Lower lobe of right lung (tissue), 2 donors: ENCODE measurements around the gene WASF2. TPM values are rescaled to one million over a fixed set of nuclear protein-coding genes. Genes with fewer than 3 reads are reported as not detected.
A peak's percentile ranks its signal among the peaks of the same experiment; 100 is the strongest.

Experiments used
- ATAC-seq, 2 donors: fragments of 200-7000 bp; cut with Tn5 transposase; one replicate each; pipeline ENCODE4 v1.9.1; 2020 to 2022; ENCODE audit warnings: mild to moderate bottlenecking in 2 of 2, moderate library complexity in 2 of 2
- DNase-seq: peaks from one replicate; pipeline ENCODE4 v3.0.0-alpha.2; 2020
- H3K27ac ChIP-seq: fragments of 200-600 bp; one replicate; pipeline ENCODE4 v1.8.0; 2022
- H3K27me3 ChIP-seq: fragments of 200-600 bp; one replicate; pipeline ENCODE4 v1.8.0; 2022; ENCODE audit warnings: low read depth
- H3K36me3 ChIP-seq: fragments of 200-600 bp; one replicate; pipeline ENCODE4 v1.8.0; 2022; ENCODE audit warnings: mild to moderate bottlenecking
- H3K4me1 ChIP-seq: fragments of 200-600 bp; one replicate; pipeline ENCODE4 v1.8.0; 2022
- H3K4me3 ChIP-seq: fragments of 200-600 bp; one replicate; pipeline ENCODE4 v1.8.0; 2022; ENCODE audit warnings: mild to moderate bottlenecking
- H3K9me3 ChIP-seq: fragments of 200-600 bp; one replicate; pipeline ENCODE4 v1.8.0; 2022
- intact Hi-C: fragments of 100-400 bp; cut with DNase I; formaldehyde crosslinking; loops from one replicate; pipeline ENCODE4 v1.11.0; 2022
- total RNA-seq: library from RNA; stranded (reverse); fragmentation: NEBNext Ultra II Directional; extraction: Animal tissue kit (Norgen Biotek cat#: 25700); gene quantifications from one replicate; pipeline ENCODE4 v1.2.1, GENCODE V29; 2021
- TF ChIP-seq, protein P1 (sequence below): fragments of 200-600 bp; IDR thresholded peaks from one replicate; pipeline ENCODE4 v1.8.0; 2022; ENCODE audit warnings: antibody characterized with exemption, mild to moderate bottlenecking
- donor health status: DM: no; HTN: yes; CAD: no; lungs with severe emphysema.

Gene WASF2
- total RNA-seq, 1 donor from 2014 or later = 159 TPM

DNA sequence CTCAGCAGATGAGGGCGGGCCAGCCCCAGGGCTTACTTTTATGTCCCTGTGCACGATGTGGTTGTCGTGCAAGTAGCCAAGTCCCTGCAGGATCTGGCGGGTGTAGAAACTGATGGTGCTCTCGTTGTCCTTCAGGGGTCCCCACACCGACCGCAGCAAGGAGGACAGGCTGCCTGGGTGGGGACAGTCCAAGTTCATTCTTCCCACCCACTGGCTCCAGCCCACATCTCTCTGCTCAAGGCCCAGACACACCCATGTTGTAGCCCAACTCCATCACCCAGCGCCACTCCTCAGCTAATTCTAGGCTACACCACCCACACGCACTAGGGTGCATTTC is 130.2 kb downstream of the WASF2 start:
- Histone ChIP-seq H3K36me3 (peaks cover 99% of the 10 kb centered on the region), H3K4me1 (peaks cover 24% of the 10 kb centered on the region), H3K27me3 (no peaks in the 10 kb centered on the region), H3K27ac (no peak overlapping the region), H3K9me3 (no peaks in the 10 kb centered on the region), H3K4me3 (peak overlapping the region; percentile 43)
- TF ChIP-seq, protein P1, sequence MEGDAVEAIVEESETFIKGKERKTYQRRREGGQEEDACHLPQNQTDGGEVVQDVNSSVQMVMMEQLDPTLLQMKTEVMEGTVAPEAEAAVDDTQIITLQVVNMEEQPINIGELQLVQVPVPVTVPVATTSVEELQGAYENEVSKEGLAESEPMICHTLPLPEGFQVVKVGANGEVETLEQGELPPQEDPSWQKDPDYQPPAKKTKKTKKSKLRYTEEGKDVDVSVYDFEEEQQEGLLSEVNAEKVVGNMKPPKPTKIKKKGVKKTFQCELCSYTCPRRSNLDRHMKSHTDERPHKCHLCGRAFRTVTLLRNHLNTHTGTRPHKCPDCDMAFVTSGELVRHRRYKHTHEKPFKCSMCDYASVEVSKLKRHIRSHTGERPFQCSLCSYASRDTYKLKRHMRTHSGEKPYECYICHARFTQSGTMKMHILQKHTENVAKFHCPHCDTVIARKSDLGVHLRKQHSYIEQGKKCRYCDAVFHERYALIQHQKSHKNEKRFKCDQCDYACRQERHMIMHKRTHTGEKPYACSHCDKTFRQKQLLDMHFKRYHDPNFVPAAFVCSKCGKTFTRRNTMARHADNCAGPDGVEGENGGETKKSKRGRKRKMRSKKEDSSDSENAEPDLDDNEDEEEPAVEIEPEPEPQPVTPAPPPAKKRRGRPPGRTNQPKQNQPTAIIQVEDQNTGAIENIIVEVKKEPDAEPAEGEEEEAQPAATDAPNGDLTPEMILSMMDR = no peak
- DNase-seq = no peak
- intact Hi-C loops = no loop called here
- no peak for ATAC-seq

DNA sequence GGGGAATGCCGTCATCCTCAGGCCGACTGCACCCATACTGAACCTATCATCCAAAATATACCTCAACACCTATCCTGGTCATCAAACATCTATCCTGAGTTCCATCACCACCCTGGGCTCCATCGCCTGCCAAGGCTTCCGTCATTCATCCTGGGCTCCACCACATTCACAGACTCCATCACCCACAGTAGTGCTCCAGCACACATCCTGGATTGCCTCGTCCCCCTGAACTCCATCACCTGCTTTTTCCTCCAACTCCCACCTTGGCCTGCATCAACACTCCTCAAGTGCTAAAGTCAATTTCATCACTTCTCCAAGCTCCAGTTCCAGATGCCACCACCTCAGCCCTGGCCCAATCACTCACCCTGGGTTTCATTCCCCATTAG is 131.0 kb downstream of the WASF2 start:
- no peak for DNase-seq
- no peak for ATAC-seq
- H3K36me3 ChIP-seq = peaks cover 99% of the 10 kb centered on the region
- intact Hi-C loops = no loop called here
- no peak overlapping the region for H3K27ac ChIP-seq
- H3K4me3 ChIP-seq = no peak overlapping the region
- H3K4me1 ChIP-seq = peaks cover 15% of the 10 kb centered on the region
- H3K9me3 ChIP-seq = no peaks in the 10 kb centered on the region
- TF ChIP-seq, protein P1 = no peak
- no peaks in the 10 kb centered on the region for H3K27me3 ChIP-seq

DNA sequence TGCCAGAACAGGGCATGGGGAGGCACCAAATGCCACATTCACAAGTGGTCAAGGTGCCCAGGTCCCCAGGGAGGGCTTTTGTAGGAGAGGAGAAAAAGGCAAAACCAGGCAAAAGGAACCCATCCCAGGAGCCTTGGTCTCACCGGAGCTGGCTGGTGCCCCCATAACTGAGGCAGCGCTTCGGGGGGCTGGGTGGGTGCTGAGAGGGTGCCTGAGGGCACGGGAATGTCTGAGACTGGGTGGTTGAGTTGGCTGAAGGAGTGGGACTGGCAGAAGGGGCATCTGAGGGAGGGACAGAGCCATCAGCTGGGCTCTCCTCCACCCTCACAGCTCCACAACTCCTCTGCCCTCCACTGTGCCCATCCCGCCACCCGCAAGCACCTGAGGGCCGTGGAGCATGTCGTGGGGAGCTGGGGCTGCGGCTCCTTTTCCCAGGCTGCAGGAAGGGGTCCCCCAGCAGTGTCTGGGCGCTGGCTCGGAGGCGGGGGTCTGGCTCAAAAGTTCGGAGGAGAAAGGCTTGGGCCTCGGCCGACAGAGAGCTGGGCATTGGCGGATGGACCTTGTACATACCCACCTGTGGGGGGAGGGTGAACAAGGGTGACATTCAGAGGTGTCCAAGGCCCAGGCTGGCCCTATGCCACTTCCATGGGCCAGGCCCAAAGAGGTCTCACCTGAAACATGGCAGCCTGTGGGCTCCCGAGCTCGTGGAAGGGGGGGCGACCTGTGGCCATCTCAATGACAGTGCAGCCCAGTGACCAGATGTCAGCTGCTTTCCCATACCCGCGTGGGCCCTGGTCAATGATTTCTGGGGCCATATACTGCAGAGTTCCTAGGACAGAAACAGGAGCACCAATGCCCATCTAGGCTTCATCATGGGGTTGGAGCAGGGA is 131.7 kb downstream of the WASF2 start:
- TF ChIP-seq, protein P1 = no peak
- Histone ChIP-seq H3K27me3 (no peaks in the 10 kb centered on the region), H3K36me3 (peaks cover 99% of the 10 kb centered on the region), H3K9me3 (no peaks in the 10 kb centered on the region), H3K4me1 (peaks cover 12% of the 10 kb centered on the region), H3K27ac (no peak overlapping the region), H3K4me3 (no peak overlapping the region)
- intact Hi-C loops = no loop called here
- ATAC-seq = no peak
- no peak for DNase-seq

DNA sequence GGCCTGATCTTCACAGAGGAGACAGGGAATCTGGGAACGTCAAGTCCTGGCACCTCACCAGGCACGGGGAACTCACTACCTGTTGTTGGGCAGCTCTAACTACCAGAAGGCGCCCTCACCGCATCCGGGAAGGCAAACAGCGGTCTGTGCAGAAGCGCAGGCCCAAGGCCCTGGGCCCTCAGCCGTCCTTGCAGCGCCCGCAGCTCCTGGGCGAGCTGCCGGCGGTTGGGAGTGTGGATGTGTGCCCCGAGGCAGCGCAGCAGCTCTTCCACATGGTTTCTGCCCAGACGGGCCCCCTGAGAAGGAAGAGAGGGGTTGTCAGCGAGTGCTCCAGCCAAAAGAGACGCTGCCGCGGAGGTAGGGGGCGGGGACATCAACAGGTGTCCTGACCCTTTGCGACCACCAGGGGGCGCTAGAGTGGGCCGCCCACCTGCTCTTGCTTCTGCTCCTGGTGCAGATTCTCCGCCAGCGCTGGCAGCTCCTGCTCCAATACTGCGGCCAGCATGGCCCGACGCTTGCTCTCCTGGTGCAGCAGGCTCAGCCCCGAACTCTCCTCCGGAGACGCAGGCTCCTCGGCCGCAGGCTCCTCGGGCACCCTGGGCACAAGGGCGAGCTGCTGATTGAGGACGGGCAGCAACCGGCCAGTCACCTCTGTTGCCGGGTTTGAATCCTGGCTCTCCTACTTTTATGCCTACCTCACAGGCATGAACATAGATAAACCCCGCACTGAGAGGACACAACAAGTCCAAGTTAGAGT is 132.5 kb downstream of the WASF2 start:
- Histone ChIP-seq H3K9me3 (no peaks in the 10 kb centered on the region), H3K36me3 (peaks cover 97% of the 10 kb centered on the region), H3K27ac (peak overlapping the region; percentile 49), H3K4me1 (peaks cover 12% of the 10 kb centered on the region), H3K4me3 (peak overlapping the region; percentile 35), H3K27me3 (no peaks in the 10 kb centered on the region)
- intact Hi-C loops = no loop called here
- TF ChIP-seq, protein P1 = peak; percentile 99
- DNase-seq (peak; percentile 88), ATAC-seq (peak; percentile 77 to 83)

DNA sequence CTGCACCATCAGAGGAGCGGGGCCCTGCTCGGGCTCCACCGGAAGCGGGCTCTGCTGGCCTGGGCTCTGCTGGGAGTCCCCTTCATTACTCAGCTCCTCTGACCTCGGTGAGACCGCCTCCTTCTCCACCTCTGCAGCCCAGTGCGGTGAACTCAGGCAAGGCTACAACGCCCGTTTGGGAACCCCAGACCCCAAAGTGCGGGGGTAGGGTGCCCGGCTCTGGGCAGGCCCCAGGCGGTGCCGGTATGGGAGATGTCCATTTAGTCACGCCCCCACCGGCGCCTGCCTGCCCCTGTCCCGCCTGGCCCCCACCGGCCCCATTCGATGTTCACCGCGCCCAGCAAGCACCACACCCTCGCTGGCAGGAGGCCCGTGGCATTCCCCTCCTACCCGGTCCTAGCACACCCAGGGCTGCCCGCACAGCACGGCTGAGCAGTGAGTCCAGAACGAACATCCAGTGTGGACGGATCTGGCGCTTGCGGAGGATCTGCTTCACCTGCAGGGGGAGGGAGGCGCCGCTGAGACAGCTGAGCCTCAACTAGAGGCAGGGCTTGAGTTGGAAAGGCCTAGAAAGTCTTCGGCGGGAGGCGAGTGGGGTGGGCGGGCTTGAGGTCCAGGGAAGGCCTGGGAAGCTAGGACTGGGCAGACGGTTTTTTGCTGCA is 133.2 kb downstream of the WASF2 start:
- H3K4me3 ChIP-seq = peak overlapping the region; percentile 35
- DNase-seq = peak; percentile 57

More for the DNA sequence above, 133.2 kb downstream of the WASF2 start:
- H3K36me3 ChIP-seq = peaks cover 90% of the 10 kb centered on the region
- peaks cover 12% of the 10 kb centered on the region for H3K4me1 ChIP-seq
- intact Hi-C loops = no loop called here
- ATAC-seq = peak; percentile 7 to 8
- no peaks in the 10 kb centered on the region for H3K9me3 ChIP-seq
- no peaks in the 10 kb centered on the region for H3K27me3 ChIP-seq
- H3K27ac ChIP-seq = peak overlapping the region; percentile 49
- TF ChIP-seq, protein P1 = no peak
